Spleen (tissue), 7 donors: ENCODE results near the gene DYRK4.

Experiments
- POLR2A ChIP-seq, 3 donors: fragments of 450-650 bp; IDR thresholded peaks; one replicate each; pipeline ENCODE4 v1.5.1; 2017; ENCODE audit warnings: antibody characterized with exemption in 3 of 3, mild to moderate bottlenecking in 1 of 3
- TF ChIP-seq, protein P1 (sequence below), 11 experiments: fragments of 200-600 bp in 7 of 11; fragments of 450-650 bp in 4 of 11; sonication (generic) in 4 of 11; IDR thresholded peaks in 8 of 11; conservative IDR thresholded peaks in 3 of 11; 1 replicate in 7 of 11; 2 replicates in 4 of 11; pipeline versions ENCODE4 v1.4.0 to v1.8.0; 2016 to 2021; ENCODE audit warnings: antibody characterized with exemption in 11 of 11, inconsistent platforms in 4 of 11, mild to moderate bottlenecking in 1 of 11
- donor health status: DM: no; HTN: no; CAD: no; lungs with moderate emphysema.
- donor health status: DM: no; HTN: no; CAD: no.
- donor health status: DM: no; HTN: no; CAD: no.

DNA sequence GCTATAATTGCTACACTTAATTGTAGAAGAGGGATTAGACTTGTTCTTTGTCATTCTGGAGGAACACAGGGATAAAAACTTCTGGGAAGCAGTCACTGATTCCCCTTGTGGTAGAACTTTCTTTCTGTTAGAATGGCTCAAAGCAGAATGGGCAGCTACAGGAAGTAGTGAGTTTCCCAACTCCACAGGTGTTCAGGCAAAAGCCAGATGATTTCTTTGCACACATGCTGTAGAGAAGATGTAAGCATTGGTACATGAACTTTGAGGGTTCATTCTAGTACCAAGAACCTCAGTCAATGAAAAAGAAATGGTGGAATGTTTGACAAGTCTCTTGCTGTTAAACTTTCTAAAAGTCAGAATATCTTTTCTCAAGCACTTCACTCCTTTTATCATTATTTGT lies 91.2 kb downstream of the DYRK4 start:
- TF ChIP-seq, protein P1, sequence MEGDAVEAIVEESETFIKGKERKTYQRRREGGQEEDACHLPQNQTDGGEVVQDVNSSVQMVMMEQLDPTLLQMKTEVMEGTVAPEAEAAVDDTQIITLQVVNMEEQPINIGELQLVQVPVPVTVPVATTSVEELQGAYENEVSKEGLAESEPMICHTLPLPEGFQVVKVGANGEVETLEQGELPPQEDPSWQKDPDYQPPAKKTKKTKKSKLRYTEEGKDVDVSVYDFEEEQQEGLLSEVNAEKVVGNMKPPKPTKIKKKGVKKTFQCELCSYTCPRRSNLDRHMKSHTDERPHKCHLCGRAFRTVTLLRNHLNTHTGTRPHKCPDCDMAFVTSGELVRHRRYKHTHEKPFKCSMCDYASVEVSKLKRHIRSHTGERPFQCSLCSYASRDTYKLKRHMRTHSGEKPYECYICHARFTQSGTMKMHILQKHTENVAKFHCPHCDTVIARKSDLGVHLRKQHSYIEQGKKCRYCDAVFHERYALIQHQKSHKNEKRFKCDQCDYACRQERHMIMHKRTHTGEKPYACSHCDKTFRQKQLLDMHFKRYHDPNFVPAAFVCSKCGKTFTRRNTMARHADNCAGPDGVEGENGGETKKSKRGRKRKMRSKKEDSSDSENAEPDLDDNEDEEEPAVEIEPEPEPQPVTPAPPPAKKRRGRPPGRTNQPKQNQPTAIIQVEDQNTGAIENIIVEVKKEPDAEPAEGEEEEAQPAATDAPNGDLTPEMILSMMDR (IDR thresholded peaks at IDR 0.05 in 8 of 11, conservative IDR thresholded peaks at IDR 0.05 in 3 of 11), result no peak
- no peak for TF ChIP-seq POLR2A (IDR thresholded peaks at IDR 0.05)
